Left hindlimb (tissue), 1 donor: ENCODE results near the gene STXBP1.

Source experiments
- DNase-seq: peaks from one replicate; pipeline ENCODE4 v3.0.0-alpha.2; 2018

Gene STXBP1

GRCh38 chr9:127660886-127661741, 49.0 kb downstream of the STXBP1 start:
- DNase-seq: no peak

DNA sequence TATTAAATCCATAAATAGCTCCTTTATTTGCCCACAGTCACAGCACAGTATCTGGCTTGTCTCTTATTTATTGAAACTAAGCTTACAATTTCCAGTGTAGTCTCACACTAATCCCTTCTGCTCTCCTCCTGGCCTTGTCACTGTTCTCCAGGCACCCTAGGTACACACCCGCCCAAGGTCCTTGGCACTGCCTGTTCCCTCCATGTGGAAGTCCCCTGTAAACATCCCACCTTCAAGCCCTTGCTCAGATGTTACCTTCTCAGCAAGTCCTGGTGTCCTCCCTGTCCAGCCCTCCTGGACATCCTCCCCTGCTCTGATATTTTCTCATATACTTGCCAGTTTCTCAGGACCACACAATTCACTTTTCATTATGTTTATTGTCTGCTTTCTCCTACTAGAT, 50.5 kb downstream of the STXBP1 start:
- no peak for DNase-seq

GRCh38 chr9:127664324-127664677, 52.2 kb downstream of the STXBP1 start:
- DNase-seq: no peak

DNA sequence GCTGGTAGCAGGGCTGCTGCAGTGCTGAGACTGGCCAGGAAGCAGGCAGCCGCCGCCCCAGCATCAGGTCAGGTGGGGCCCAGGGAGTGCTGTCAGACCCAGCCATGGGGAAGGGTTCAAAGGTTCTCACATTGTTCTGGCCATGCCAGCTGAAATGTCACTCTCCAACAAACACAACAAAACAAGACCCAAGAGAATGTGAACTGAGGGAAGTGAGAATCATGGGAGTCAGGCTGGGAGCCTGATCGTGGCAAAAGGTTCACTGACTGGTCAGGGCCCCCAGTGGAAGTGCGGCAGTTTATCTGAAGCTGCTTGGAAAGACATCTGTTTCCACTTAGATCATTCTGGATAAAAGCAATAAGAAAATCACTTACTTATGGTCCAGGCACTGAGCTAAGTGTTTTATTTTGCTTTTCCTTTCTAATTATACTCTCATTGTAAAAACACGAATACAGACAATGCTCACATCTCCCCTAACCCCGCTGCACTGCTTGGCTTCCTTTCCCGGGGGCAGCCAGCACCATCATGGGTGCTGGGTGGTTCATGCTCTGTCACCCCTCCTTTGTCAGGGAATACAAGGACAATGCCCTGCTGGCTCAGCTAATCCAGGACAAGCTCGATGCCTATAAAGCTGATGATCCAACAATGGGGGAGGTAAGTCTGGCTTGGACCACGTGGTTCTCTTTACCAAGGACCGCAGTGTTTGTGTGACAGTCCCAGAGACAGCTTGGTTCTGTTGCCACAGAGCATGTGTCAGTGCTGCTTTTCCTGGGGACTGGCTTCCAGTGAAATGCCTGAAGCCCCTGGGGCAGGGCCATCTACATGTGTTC, 52.8 kb downstream of the STXBP1 start:
- no peak for DNase-seq

DNA sequence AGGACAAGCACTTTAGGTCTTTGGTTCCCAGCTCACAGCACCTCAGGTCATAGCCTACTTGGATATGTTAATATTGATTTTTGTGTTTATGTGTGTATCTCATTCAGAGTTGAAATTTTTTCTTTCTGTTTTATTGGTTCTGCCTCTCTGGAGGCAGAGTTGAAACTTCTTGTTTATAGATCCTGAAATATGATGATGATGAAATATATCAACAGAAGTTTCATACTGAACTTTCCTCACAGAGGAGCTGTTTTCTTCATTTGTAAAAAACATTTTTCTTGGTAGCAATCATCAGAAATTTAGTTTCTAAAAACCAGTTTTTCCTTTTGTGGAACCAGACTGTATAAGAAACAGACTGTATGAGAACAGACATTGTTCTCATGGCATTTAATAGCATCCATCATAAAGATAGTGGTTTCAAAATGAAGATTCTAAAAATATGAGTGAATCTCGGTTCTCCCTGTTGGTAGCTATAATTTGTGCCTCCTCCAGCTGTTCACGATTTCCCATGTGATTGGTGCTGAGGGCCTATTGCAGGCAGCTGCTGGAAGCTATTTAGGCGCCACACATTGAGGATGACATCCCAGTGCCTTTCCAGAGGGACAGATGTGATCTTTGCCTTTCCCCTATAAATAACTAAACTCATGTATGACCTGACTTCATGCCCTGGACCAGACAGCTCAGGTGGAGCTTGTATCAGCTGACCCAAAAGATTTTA, 55.2 kb downstream of the STXBP1 start:
- DNase-seq: no peak

DNA sequence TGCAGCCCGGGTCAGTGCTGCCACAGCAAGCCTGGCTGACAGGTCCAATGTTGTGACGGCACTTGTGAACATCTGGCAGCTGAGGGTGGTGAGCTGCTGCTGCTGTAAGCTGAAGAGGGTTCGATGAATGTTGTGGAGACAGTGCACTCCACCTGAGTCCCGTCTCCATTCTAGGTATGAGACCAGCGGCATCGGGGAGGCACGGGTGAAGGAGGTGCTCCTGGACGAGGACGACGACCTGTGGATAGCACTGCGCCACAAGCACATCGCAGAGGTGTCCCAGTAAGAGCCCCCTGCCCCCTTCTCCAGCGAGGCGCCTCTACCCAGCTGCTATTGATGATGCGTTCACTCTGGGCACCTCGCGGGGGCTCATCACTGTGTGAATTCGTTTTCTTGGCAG, 55.8 kb downstream of the STXBP1 start:
- no peak for DNase-seq

DNA sequence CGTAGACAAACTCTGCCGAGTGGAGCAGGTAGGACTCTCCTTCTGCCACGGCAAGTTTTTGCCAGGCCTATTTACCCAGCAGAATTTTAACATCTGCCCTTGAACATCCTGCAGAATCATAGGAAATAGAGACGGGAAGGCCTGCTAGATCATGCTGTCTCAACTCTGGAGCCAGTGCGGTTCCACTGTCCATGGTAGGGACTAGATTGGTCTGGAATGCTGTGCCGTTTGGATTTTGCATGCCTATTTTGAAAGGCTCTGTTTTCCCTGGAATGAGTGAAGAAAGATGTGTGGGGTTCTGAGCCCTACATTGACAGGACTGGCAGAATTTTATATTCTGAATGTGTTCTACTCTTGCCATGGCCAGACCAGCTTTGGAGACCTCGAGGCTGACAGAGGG, 61.2 kb downstream of the STXBP1 start:
- DNase-seq: no peak

DNA sequence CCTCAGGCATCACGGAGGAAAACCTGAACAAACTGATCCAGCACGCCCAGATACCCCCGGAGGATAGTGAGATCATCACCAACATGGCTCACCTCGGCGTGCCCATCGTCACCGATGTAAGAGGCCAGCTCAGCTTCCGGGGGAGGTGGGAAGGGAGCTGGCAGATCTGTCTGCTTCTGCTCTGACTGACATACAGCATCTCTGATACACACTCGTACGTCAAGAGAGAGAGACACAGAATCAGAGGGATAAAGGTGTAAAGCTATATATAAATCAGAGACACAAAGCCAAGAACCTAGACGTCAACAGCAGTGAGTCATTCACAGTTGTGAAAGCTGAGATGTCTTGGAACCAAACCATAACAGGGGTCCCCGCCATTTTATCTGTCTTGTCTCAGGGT, 64.6 kb downstream of the STXBP1 start:
- DNase-seq: no peak

GRCh38 chr9:127679506-127679905, 67.4 kb downstream of the STXBP1 start:
- DNase-seq: no peak

DNA sequence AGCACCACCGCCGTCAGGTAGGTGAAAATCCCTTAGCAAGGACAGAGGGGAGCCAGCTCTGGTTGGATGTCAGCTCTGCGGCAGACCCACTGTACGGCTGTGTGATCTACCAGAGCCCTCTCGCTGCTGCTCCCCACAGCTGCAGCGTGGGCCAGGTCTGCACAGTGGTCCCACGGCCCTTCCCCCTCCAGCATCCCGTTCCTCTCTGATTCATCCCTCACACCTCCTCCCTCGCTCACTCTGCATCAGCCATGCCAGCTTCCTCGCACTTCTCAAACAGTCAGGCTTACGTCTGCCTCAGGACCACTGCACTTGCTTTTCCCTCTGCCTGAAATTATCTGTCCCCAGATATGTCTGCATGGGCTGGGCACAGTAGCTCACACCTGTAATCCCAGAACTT, 68.1 kb downstream of the STXBP1 start:
- no peak for DNase-seq

DNA sequence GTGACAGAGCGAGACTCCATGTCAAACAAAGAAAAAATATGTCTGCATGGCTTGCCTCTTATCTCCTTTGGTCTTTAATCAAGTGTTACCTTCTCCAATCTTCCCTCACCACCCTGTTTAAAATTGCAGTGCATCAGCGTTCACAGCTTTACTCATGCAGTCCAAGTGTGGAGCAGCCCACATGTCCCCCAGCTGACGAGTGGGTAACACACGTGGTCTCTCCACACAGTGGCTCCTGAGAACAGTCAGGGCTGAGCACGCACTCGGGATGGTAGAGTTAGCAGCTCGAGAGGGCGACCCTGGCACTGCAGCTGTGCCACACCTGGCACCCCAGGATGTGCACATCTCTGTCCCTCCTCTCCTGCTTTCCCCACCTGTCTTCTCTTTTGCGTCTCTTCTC, 68.8 kb downstream of the STXBP1 start:
- no peak for DNase-seq

DNA sequence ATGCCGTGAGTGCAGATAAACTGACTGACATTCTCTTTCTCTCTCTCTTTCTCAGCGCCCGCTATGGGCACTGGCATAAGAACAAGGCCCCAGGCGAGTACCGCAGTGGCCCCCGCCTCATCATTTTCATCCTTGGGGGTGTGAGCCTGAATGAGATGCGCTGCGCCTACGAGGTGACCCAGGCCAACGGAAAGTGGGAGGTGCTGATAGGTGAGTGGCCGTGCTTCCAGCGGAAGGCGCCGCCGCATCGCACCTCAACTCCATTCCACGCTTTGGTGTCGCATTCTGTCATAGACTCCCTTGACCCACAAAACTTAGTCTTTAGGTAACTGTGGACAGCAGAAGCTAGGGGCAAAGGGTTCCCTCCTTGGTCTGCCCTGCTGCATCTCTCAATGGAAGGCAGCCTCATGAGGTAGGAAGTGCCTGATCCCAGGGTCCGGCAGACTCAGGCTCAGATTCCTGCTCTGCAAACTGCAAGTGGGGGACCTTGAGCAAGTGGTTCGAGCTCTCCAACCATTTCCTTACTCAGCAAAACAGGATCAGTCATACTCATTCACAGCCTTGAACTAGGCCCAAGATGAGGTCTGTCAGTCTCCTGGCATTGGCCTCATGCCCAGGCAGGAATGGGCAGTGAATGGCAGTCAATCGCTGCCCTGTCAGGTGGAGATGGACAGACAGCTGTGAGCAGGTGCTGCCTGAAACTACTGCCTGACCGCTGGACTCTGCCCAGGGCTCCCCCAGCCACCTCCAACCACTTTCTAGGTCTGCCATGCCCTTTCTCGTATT, 70.5 kb downstream of the STXBP1 start:
- DNase-seq: no peak

DNA sequence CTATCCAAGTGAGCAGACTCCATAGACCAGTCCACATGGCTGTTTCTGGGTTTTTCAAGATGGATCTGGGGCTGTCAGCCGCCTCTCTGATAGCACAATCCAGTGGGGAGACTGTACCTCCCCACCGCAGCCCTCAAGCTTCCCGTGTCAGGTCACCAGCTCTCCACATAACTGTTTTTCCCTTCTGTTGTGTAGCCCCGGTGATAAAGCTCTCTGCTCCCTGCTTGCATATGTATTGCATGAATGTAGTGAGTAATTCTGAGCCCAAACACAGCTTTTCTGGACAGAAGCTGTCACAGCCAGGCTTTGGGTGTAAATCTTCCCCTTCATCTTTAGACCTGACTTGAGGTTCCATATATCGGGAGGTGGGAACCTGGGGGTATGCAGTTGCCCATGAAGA, 71.6 kb downstream of the STXBP1 start:
- no peak for DNase-seq

- no peak for DNase-seq
These were observed 72.5 kb downstream of the STXBP1 start for GRCh38 chr9:127684576-127684975.

GRCh38 chr9:127686461-127687393, 74.7 kb downstream of the STXBP1 start:
- no peak for DNase-seq

DNA sequence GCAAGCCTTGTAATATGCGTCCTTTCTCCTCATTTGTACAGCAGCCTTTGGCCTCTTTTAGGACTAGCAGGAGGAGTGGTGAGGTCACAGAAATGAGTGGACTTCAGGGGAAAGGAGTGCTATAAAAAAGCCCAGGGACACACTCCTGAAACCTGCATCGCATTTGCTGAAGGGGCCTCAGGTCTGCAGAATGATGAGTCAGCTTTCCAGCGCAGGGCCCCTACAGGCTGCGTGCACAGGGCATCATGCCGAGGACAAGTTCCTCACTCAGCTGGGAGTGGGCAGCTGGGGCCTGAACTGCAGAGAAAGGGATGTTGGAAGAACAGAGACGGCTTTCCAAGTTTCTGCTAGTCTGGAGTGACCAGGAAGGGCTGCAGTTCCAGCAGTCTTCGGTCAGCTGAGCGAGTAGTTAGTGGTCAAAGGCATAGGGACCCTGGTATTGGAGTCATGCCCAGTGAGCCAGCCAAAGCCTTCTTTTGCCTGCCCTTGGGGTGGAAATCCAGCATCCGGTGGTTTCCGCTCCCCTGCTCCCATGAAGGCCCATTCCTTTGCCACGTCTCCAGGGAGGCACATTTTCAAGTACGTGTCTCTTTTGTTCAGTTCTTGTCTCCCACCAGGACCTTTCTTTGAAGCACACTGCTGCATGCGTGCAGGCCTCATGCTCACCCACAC, 77.4 kb downstream of the STXBP1 start:
- DNase-seq: no peak

GRCh38 chr9:127690735-127691134, 78.7 kb downstream of the STXBP1 start:
- DNase-seq: no peak

- DNase-seq: no peak
These were observed 80.0 kb downstream of the STXBP1 start for GRCh38 chr9:127692071-127692470.

DNA sequence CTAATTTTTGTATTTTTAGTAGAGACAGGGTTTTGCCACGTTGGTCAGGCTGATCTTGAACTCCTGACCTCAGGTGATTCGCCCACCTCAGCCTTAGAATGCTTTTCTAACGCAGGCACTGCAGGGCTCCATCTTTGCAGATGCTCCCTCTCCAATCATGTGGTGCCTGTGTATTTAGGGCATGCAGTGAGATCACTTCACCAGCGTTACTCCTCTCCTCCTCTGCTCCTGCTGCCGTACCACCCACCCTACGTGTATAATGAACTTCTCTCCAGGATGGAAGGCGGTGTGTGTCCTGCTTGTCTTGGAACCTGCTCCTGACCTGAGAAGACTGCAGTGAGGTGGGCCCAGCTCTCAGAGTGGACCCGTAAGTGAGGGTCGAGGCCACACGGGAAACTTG, 81.1 kb downstream of the STXBP1 start:
- DNase-seq: no peak

DNA sequence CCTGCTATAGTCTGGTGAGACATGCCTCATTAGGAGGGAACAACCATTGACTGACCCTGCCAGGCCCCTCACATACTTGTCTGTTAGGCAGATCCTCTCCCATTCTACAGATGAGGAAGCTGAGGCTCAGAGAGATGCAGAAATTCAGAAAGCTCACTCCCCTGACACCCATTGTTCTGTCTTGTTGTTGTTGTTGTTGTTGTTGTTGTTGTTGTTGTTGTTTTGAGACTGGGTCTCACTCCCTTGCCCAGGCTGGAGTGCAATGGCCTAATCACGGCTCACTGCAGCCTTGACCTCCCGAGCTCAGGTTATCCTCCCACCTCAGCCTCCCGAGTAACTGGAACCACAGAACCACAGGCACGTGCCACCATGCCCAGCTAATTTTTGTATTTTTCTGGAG, 81.6 kb downstream of the STXBP1 start:
- DNase-seq: no peak
